Psoas muscle (tissue), 8 donors: ENCODE results near the gene SSU72. TPM values are rescaled to one million over a fixed set of nuclear protein-coding genes. Genes with fewer than 3 reads are reported as not detected.

Experiments
- ATAC-seq, 4 donors: fragments of 200-7000 bp; cut with Tn5 transposase; one replicate each; pipeline ENCODE4 v1.9.1; 2020; ENCODE audit warnings: moderate library complexity in 3 of 4, mild to moderate bottlenecking in 2 of 4
- DNase-seq, 2 donors: peaks; one replicate each; pipeline ENCODE4 v3.0.0-alpha.2; 2020
- H3K27ac ChIP-seq: fragments of 200-600 bp; one replicate; pipeline ENCODE4 v1.8.0; 2022
- H3K27me3 ChIP-seq, 3 donors: fragments of 200-600 bp in 1 of 3; one replicate each; pipeline versions ENCODE4 v1.6.1 to v1.8.0; 2013 to 2022; ENCODE audit warnings: low read length in 2 of 3, mild to moderate bottlenecking in 2 of 3, moderate library complexity in 1 of 3; ENCODE audit not compliant: insufficient read depth in 3 of 3
- H3K36me3 ChIP-seq, 2 donors: fragments of 200-600 bp in 1 of 2; one replicate each; pipeline versions ENCODE4 v1.6.1 to v1.8.0; 2013 to 2022; ENCODE audit warnings: low read depth in 1 of 2, mild to moderate bottlenecking in 1 of 2, moderate library complexity in 1 of 2; ENCODE audit not compliant: insufficient read depth in 1 of 2
- H3K4me1 ChIP-seq: fragments of 200-600 bp; one replicate; pipeline ENCODE4 v1.8.0; 2022
- H3K4me3 ChIP-seq: fragments of 200-600 bp; one replicate; pipeline ENCODE4 v1.8.0; 2022; ENCODE audit warnings: mild to moderate bottlenecking
- H3K9me3 ChIP-seq: fragments of 200-600 bp; one replicate; pipeline ENCODE4 v1.8.0; 2022
- WGBS, 3 donors: extraction: QIAGEN DNeasy Blood & Tissue Kit; methylation state at CpG; one replicate each; pipeline versions ENCODE4 v1.1.6 to v1.1.7; 2013; 5-methylcytosine and 5-hydroxymethylcytosine counted together
- intact Hi-C, 2 donors: fragments of 100-400 bp; cut with DNase I; formaldehyde crosslinking; loops; one replicate each; pipeline versions ENCODE4 v1.11.0 to v1.14.2; 2022
- polyA plus RNA-seq, 3 donors: library from polyadenylated mRNA; stranded (reverse); fragments of 200-250 nt; gene quantifications; one replicate each; pipeline ENCODE4 v1.2.3, GENCODE V29; 2013
- total RNA-seq, 4 donors: library from RNA; stranded (reverse); fragmentation: NEBNext Ultra II Directional in 2 of 4; extraction: Animal tissue kit (Norgen Biotek cat#: 25700) in 2 of 4; gene quantifications; one replicate each; pipeline versions ENCODE4 v1.2.1 to v1.2.4, GENCODE V29; 2021 to 2023
- TF ChIP-seq, protein P1 (sequence below): fragments of 200-600 bp; IDR thresholded peaks from one replicate; pipeline ENCODE4 v1.8.0; 2022; ENCODE audit warnings: antibody characterized with exemption
- donor health status: healthy with polysubstance abuse.
- donor health status: DM: no; HTN: no; CAD: no; lungs with moderate emphysema.
- donor health status: Bipolar disorder and iron deficiency.
- donor health status: healthy.
- donor health status: DM: yes; HTN: yes; CAD: no.
- donor health status: DM: no; HTN: no; CAD: no.
- donor health status: DM: no; HTN: no; CAD: no.
- donor health status: DM: yes; HTN: yes; CAD: no.

The SSU72 gene
- total and polyA plus RNA-seq, 7 donors = 130 to 207 (median 179) TPM

DNA sequence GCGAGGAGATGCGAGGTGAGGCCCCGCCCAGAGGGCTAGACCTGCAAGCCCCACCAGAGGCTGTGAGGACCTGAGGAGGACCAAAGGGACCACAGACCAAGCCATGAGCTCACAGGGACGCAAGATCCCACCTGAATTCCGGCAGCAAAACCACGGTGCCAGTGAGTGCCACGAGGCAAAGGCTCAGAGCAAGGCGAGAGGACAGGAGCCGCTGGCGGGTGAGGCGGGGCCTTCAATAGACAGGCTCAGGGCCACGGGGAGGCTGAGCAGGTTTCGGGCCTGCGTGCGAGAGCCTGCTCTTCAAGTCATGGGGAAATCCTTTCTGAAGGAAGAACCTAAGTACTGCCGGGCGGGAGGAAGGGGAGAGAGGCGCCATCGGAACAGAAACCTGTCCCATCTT, 27.2 kb downstream of the SSU72 start:
- H3K4me3 ChIP-seq = no peak overlapping the region
- peaks cover 0 to 32% of the 10 kb centered on the region in 2 donors for H3K36me3 ChIP-seq
- DNase-seq (no peak), ATAC-seq (no peak)
- WGBS, 3 donors = 90 to 92% (median 91%) methylated on average over 19 of the region's 19 CpGs
- H3K4me1 ChIP-seq = peaks cover 25% of the 10 kb centered on the region
- TF ChIP-seq, protein P1, sequence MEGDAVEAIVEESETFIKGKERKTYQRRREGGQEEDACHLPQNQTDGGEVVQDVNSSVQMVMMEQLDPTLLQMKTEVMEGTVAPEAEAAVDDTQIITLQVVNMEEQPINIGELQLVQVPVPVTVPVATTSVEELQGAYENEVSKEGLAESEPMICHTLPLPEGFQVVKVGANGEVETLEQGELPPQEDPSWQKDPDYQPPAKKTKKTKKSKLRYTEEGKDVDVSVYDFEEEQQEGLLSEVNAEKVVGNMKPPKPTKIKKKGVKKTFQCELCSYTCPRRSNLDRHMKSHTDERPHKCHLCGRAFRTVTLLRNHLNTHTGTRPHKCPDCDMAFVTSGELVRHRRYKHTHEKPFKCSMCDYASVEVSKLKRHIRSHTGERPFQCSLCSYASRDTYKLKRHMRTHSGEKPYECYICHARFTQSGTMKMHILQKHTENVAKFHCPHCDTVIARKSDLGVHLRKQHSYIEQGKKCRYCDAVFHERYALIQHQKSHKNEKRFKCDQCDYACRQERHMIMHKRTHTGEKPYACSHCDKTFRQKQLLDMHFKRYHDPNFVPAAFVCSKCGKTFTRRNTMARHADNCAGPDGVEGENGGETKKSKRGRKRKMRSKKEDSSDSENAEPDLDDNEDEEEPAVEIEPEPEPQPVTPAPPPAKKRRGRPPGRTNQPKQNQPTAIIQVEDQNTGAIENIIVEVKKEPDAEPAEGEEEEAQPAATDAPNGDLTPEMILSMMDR = no peak
- H3K9me3 ChIP-seq = no peaks in the 10 kb centered on the region
- intact Hi-C loops = no loop called here
- no peak overlapping the region for H3K27ac ChIP-seq
- H3K27me3 ChIP-seq = no peaks in the 10 kb centered on the region

DNA sequence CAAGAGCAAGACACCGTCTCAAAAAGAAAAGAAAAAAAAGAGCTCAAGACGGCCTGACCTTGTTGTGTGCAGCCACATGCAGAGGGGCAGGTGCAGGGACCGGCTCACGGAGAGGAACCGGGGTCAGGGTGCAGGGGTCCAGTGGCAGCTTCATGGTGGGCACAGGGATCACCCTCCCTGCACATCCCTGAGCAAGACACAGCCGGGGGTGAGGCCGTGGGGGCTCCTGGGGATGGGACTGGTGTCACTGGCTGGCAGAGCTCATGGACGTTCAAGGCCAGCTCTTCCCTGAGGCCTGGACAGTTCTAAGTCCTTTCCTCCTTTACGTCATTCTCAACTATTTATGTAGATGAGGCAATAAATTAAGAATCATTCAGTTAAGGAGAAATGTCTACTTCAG, 27.7 kb downstream of the SSU72 start:
- TF ChIP-seq, protein P1 = no peak
- 77 to 83% (median 80%) methylated on average over 9 of the region's 9 CpGs for WGBS, 3 donors
- Histone ChIP-seq H3K27me3 (no peaks in the 10 kb centered on the region), H3K4me3 (no peak overlapping the region), H3K36me3 (peaks cover 0 to 37% of the 10 kb centered on the region in 2 donors), H3K27ac (no peak overlapping the region), H3K4me1 (peaks cover 25% of the 10 kb centered on the region), H3K9me3 (no peaks in the 10 kb centered on the region)
- DNase-seq (peak in 1 of 2 donors; percentile 38), ATAC-seq (no peak)
- intact Hi-C loops = no loop called here

DNA sequence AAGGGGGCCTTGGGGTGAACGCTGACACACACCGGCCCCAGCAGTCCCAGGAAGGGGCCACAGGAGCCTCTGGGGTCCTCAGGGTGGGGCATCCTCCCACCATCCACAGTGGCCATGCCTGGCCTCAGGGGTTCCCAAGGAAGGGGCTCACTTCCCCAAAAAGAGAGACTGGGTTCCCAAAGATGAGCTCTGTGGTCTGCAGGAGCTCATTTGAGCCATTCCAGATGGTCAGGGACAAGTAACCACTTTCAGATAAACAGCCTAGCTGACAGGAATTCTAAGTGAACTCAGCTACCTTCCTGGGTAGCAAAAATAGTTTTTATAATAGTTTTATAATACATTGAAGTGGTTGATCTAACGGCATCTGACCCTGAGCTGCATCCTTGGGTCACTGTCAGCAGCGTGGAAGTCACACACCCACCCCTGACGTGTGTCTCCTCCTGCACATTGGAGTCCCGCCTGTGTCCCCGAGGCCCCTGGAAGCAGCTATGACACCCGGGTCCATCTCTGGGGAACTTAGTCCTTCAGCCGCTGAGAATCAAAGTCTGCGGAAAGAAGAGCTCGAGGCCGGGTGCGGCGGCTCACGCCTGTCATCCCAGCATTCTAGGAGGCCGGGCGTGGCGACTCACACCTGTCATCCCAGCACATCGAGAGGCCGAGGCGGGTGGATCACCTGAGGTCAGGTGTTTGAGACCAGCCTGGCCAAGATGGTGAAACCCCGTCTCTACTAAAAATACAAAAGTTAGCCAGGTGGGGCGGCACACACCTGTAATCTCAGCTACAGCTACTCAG, 28.5 kb downstream of the SSU72 start:
- ATAC-seq = no peak
- WGBS, 3 donors = 88 to 90% (median 88%) methylated on average over 23 of the region's 23 CpGs

DNA sequence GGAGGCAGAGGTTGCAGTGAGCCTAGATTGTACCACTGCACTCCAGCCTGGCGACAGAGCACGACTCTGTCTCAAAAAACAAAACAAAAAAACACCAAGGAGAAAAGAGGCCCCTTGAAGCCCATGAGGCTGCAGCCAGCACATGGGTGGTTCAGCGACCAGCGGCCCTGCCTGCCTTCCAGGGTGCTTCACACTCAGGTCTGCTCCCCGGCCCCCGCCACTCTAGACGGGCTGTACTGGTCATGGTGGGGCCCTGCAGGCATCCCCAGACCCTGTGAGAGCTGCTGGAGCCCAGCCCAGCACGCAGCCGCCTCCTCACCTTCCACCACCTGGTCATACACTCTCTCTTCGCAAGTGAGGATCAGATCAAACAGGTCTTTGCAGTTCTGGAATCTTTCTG, 30.1 kb downstream of the SSU72 start:
- TF ChIP-seq, protein P1 = no peak
- H3K36me3 ChIP-seq = peaks cover 0 to 47% of the 10 kb centered on the region in 2 donors
- no peaks in the 10 kb centered on the region for H3K27me3 ChIP-seq
- WGBS, 3 donors = 85 to 94% (median 94%) methylated on average over 9 to 10 of the region's 10 CpGs
- intact Hi-C loops = no loop called here
- H3K27ac ChIP-seq = no peak overlapping the region
- ATAC-seq = no peak
- H3K9me3 ChIP-seq = no peaks in the 10 kb centered on the region
- no peak overlapping the region for H3K4me3 ChIP-seq
- DNase-seq = no peak
- H3K4me1 ChIP-seq = peaks cover 11% of the 10 kb centered on the region

More for the DNA sequence above, 28.5 kb downstream of the SSU72 start:
- no peak for DNase-seq
- H3K36me3 ChIP-seq = peaks cover 0 to 45% of the 10 kb centered on the region in 2 donors
- no peaks in the 10 kb centered on the region for H3K27me3 ChIP-seq
- intact Hi-C loops = no loop called here
- no peaks in the 10 kb centered on the region for H3K9me3 ChIP-seq
- H3K4me1 ChIP-seq = peaks cover 20% of the 10 kb centered on the region
- no peak overlapping the region for H3K4me3 ChIP-seq
- TF ChIP-seq, protein P1 = no peak
- H3K27ac ChIP-seq = no peak overlapping the region
